ENCODE results near the gene PRKAB2.

DNA sequence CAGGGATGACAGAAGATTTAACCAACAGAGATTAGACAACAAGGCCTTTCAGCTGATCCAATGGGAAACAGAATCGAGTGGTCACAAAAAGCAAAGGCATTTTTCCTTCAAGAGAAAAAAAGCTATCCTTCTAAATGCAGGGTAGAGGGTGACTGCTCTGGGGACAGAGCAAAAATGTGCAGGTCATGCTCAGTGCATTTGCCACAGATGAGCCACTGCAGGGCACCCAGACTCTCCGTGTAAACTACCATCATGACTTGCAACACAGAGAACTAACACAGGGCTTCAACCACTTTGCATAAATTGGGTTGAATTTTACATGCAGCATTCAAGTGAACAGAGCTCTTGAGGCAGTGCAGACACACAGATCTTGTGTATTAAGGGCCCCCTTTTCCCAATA lies 56.8 kb downstream of the PRKAB2 start:
- TF ChIP-seq PHB2 (IDR thresholded peaks at IDR 0.05; ENCODE audit: low read depth) (no peak), DMBX1 (CRISPR knock-in tag; IDR thresholded peaks at IDR 0.05; ENCODE audit: borderline replicate concordance) (no peak), POLR2A (conservative IDR thresholded peaks at IDR 0.05) (no peak), NR2F6 (CRISPR knock-in tag; IDR thresholded peaks at IDR 0.05) (no peak), CHD2 (IDR thresholded peaks at IDR 0.05; ENCODE audit: low read depth, low read length) (no peak), CEBPZ (IDR thresholded peaks at IDR 0.05; ENCODE audit: borderline replicate concordance, low read depth, low read length) (no peak), POLR2AphosphoS5 (IDR thresholded peaks at IDR 0.05; ENCODE audit: control insufficient read depth, insufficient read depth, low read depth, low read length) (no peak)
